ENCODE results near the gene CHSY3.

CHSY3 gene

GRCh38 chr5:130077007-130077406 is 172.7 kb downstream of the CHSY3 start:
- ChIA-PET POLR2A (ENCODE audit: low non-redundant PET) (no interaction called here), CTCF (no interaction called here)
- no peak overlapping the region for H3K27ac ChIP-seq
- no peak for DNase-seq (ENCODE audit: low spot score)
- no peak for TF ChIP-seq CTCF (conservative IDR thresholded peaks at IDR 0.05; ENCODE audit: low read depth)

- CTCF ChIA-PET = interaction anchor here (0.5 to 0.6 kb wide), 2 partner anchors 400 to 991 kb away, joined by 4 to 9 read pairs; no protein-coding TSS in a partner anchor
- POLR2A ChIA-PET (ENCODE audit: low non-redundant PET) = no interaction called here
- no peak for DNase-seq (ENCODE audit: low spot score)
- no peak for TF ChIP-seq CTCF (conservative IDR thresholded peaks at IDR 0.05; ENCODE audit: low read depth)
- no peak overlapping the region for H3K27ac ChIP-seq
These were observed 174.4 kb downstream of the CHSY3 start for GRCh38 chr5:130078661-130079060.

GRCh38 chr5:130090569-130091270 is 186.5 kb downstream of the CHSY3 start:
- CTCF ChIA-PET = interaction anchor here (0.7 kb wide), 1 partner anchor 51 kb away, joined by 4 read pairs; no protein-coding TSS in a partner anchor
- DNase-seq (ENCODE audit: low spot score) = no peak
- no peak overlapping the region for H3K27ac ChIP-seq
- no peak for TF ChIP-seq CTCF (conservative IDR thresholded peaks at IDR 0.05; ENCODE audit: low read depth)
- POLR2A ChIA-PET (ENCODE audit: low non-redundant PET) = no interaction called here

DNA sequence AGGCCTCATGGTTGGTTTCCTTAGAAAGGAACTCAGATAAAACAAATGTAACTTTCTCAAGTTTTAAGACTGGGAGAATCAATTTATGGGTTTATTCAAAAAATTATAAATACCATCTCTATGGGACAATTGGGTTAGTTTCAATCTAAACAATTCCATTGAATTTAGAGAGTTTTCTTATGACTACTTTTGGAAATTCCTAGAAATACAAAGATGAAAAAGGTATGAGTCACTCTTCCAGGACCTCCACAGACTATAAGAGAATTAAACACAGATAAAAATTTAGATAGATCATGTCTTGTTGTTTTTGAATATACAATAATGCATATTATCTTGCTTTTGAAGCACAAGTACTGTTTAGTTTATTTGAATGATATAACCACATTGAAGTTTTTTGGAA is 188.7 kb downstream of the CHSY3 start:
- H3K27ac ChIP-seq = no peak overlapping the region
- no peak for DNase-seq (ENCODE audit: low spot score)

DNA sequence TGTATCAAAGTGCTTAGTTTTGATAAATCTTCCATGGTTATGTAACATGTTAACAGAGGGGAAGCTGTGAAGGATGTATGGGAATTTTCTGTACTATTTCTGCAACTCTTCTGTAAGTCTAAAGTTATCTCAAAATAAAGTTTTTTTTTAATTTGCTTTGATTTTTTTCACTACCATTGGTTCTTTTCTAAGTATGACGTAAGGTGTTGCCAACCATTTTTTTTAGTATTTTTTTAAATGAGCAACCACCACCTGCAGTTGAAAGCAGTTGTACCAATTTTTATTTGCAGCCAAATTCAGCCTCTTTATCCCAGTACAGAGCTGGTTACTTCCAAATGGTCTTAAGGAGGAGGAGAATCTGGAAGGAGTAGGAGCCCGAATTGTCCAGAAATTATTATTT is 192.2 kb downstream of the CHSY3 start:
- CTCF ChIA-PET = no interaction called here
- POLR2A ChIA-PET (ENCODE audit: low non-redundant PET) = no interaction called here
- no peak for DNase-seq (ENCODE audit: low spot score)
- TF ChIP-seq CTCF (conservative IDR thresholded peaks at IDR 0.05; ENCODE audit: low read depth) = no peak
- H3K27ac ChIP-seq = no peak overlapping the region

More for the DNA sequence above, 188.7 kb downstream of the CHSY3 start:
- CTCF ChIA-PET = interaction anchor here (0.8 kb wide), 1 partner anchor 399 kb away, joined by 4 read pairs; no protein-coding TSS in a partner anchor
- no peak for TF ChIP-seq CTCF (conservative IDR thresholded peaks at IDR 0.05; ENCODE audit: low read depth)
- POLR2A ChIA-PET (ENCODE audit: low non-redundant PET) = no interaction called here

GRCh38 chr5:130099008-130099407 is 194.7 kb downstream of the CHSY3 start:
- H3K27ac ChIP-seq = no peak overlapping the region
- no peak for DNase-seq (ENCODE audit: low spot score)
- ChIA-PET POLR2A (ENCODE audit: low non-redundant PET) (no interaction called here), CTCF (no interaction called here)
- TF ChIP-seq CTCF (conservative IDR thresholded peaks at IDR 0.05; ENCODE audit: low read depth) = no peak
